ENCODE data around the gene COG8. TPM values are rescaled to one million over a fixed set of nuclear protein-coding genes. Genes with fewer than 3 reads are reported as not detected.
A peak's percentile ranks its signal among the peaks of the same experiment; 100 is the strongest.

The COG8 gene
- total and polyA plus RNA-seq, 11 donors, result 13.3 to 43.0 (median 22.8) TPM

GRCh38 chr16:69330286-69331109 is 8.9 kb downstream of the COG8 start, which contains the start of gene PDF:
TSS of gene PDF (minus strand) at chr16:69330588. CDS start at chr16:69330570, 18 bp downstream.
- H3K27me3 ChIP-seq, result no peaks in the 10 kb centered on the region
- WGBS, 4 donors, result 0 to 1% (median 0%) methylated on average over 6 to 93 of the region's 93 CpGs
- peaks cover 3 to 52% (median 36%) of the 10 kb centered on the region in 12 donors for H3K4me1 ChIP-seq
- H3K36me3 ChIP-seq, result peaks cover 0 to 72% (median 63%) of the 10 kb centered on the region in 9 donors
- DNase-seq (peak; percentile 96), ATAC-seq (peak; percentile 96 to 99 (median 97))
- no peaks in the 10 kb centered on the region for H3K9me3 ChIP-seq
- peak in 1 of 2 donors; percentile 79 for TF ChIP-seq POLR2A (IDR thresholded peaks at IDR 0.05)
- TF ChIP-seq, protein P1, sequence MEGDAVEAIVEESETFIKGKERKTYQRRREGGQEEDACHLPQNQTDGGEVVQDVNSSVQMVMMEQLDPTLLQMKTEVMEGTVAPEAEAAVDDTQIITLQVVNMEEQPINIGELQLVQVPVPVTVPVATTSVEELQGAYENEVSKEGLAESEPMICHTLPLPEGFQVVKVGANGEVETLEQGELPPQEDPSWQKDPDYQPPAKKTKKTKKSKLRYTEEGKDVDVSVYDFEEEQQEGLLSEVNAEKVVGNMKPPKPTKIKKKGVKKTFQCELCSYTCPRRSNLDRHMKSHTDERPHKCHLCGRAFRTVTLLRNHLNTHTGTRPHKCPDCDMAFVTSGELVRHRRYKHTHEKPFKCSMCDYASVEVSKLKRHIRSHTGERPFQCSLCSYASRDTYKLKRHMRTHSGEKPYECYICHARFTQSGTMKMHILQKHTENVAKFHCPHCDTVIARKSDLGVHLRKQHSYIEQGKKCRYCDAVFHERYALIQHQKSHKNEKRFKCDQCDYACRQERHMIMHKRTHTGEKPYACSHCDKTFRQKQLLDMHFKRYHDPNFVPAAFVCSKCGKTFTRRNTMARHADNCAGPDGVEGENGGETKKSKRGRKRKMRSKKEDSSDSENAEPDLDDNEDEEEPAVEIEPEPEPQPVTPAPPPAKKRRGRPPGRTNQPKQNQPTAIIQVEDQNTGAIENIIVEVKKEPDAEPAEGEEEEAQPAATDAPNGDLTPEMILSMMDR (IDR thresholded peaks at IDR 0.05), result peak in 2 of 12 donors; percentile 14 to 22
- H3K27ac ChIP-seq, result peak within 1 kb of the TSS; percentile 61 to 98 (median 90)
- intact Hi-C loops (cut with DNase I), result loop anchor here in 1 of 10 donors (1.0 kb wide), 1 partner anchor 9 kb away; the partner anchor contains the start of genes COG8 and NIP7
- H3K4me3 ChIP-seq, result peak within 1 kb of the TSS; percentile 61 to 98 (median 91)

DNA sequence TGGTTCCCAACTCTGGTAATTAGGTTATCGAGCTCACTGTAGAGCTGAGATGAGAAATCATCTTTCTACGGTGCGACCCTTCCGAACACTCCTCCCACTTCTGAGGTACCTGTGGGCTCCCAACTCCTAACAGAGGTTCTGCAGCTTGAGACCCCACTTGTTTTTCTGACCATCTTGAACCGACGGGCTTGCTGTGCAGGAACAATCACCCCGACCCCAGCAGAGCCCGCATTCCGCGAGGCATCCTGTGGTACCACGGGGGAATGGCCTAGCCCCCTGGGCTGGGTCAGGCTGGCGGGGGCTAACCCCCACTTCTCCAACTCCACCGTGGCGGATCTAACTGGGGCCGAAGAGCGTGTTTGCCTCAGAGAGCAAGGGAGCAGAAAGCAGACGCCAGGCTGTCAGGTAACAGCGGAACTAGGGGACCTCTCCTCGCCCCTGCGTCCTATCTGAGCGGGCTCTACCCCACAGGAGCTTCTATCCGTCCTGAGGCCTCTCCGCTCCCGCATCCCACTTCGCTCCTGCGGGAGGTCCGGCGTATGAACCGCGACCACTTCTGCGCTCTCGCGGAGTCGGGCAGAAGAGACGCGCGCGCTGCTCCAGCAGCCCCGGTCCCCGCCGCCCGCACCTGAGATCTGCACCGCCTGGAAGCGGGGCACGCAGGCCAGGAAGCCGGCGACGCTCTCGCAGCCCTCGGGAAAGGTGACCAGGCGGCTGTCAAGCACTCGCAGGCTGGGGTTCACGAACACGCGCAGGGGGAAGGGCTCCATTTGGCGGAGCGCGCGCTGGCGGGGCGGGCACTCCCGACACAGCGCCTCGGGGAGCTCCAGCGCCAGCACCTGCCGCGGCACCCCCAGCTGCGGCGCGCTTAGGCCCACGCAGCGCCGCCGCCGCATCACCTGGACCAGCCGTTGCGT is 9.7 kb downstream of the COG8 start:
- TF ChIP-seq, protein P1 (IDR thresholded peaks at IDR 0.05), result no peak
- TF ChIP-seq POLR2A (IDR thresholded peaks at IDR 0.05), result no peak
- peak in 1 of 5 donors; percentile 36 for DNase-seq
- no peaks in the 10 kb centered on the region for H3K27me3 ChIP-seq
- peaks cover 3 to 52% (median 36%) of the 10 kb centered on the region in 12 donors for H3K4me1 ChIP-seq
- H3K27ac ChIP-seq, result peak overlapping the region in 10 of 12 donors; percentile 68 to 98 (median 90)
- peak overlapping the region; percentile 61 to 98 (median 91) for H3K4me3 ChIP-seq
- ATAC-seq, result peak in 2 of 4 donors; percentile 42 to 52
- 6 to 27% (median 9%) methylated on average over 19 to 77 of the region's 77 CpGs for WGBS, 4 donors
- no peaks in the 10 kb centered on the region for H3K9me3 ChIP-seq
- intact Hi-C loops (cut with DNase I), result loop anchor here in 1 of 10 donors (1.0 kb wide), 1 partner anchor 10 kb away; the partner anchor contains the start of genes COG8 and NIP7
- H3K36me3 ChIP-seq, result peaks cover 0 to 72% (median 63%) of the 10 kb centered on the region in 9 donors

DNA sequence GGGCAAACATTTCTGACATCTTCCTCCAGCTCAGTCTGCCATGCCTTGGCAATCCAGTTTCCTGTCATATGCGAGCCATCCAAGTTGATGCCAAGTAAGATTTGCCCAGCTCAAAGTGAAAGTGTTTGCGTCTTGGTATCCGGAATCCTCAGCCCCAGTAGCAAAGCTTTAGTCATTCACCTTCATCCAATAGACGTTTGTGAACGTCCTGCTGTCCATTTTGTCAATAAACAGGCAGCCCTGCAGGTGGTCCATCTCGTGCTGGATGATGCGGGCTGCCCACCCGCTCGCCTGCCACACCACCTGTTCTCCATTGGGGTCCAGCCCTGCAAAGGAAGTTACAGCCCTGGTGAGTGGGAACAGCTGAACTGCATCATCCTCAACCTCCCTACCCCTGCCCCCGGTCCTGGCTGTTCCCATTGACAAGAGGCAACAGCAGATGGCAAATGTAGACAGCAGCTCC is 10.5 kb downstream of the COG8 start:
- no peak for ATAC-seq
- intact Hi-C loops (cut with DNase I), result no loop called here
- Histone ChIP-seq H3K9me3 (no peaks in the 10 kb centered on the region), H3K4me3 (peak overlapping the region in 6 of 12 donors; percentile 22 to 98 (median 91)), H3K36me3 (peaks cover 0 to 72% (median 63%) of the 10 kb centered on the region in 9 donors), H3K4me1 (peaks cover 3 to 57% (median 36%) of the 10 kb centered on the region in 12 donors), H3K27ac (no peak overlapping the region), H3K27me3 (no peaks in the 10 kb centered on the region)
- peak in 1 of 5 donors; percentile 13 for DNase-seq
- 70 to 84% (median 74%) methylated on average over 10 of the region's 10 CpGs for WGBS, 4 donors
- no peak for TF ChIP-seq POLR2A (IDR thresholded peaks at IDR 0.05)
- TF ChIP-seq, protein P1 (IDR thresholded peaks at IDR 0.05), result no peak
